Jurkat, Clone E6-1 (cell line): ENCODE results near the gene POLR1B.
"Not testable (repeated sequence)": the region's sequence is repeated elsewhere in the genome, so short reads cannot be mapped to it uniquely, and the experiment has no call there.

Experiments
- DNase-seq: peaks from one replicate; pipeline ENCODE4 v3.0.0-alpha.2; 2011; ENCODE audit warnings: low read depth, low spot score
- H3K4me3 ChIP-seq: 2 replicates; pipeline ENCODE4 v1.5.1; 2011; ENCODE audit warnings: mild to moderate bottlenecking, low read length, control low read depth, moderate library complexity

The POLR1B gene

GRCh38 chr2:112593736-112594135, 51.5 kb downstream of the POLR1B start:
- no peak for DNase-seq
- no peak overlapping the region for H3K4me3 ChIP-seq

GRCh38 chr2:112597537-112598322, 55.5 kb downstream of the POLR1B start:
- DNase-seq: no peak

GRCh38 chr2:112600634-112601033, 58.4 kb downstream of the POLR1B start:
- no peak overlapping the region for H3K4me3 ChIP-seq
- no peak for DNase-seq

More at GRCh38 chr2:112597537-112598322, 55.5 kb downstream of the POLR1B start:
- H3K4me3 ChIP-seq: no peak overlapping the region

GRCh38 chr2:112601754-112602153, 59.5 kb downstream of the POLR1B start:
- DNase-seq: no peak
- H3K4me3 ChIP-seq: no peak overlapping the region

- H3K4me3 ChIP-seq: no peak overlapping the region
- no peak for DNase-seq
Measured at GRCh38 chr2:112602917-112603316, 60.7 kb downstream of the POLR1B start.

- no peak overlapping the region for H3K4me3 ChIP-seq
- no peak for DNase-seq
Measured at GRCh38 chr2:112603731-112604130, 61.5 kb downstream of the POLR1B start.

GRCh38 chr2:112604952-112605351, 62.7 kb downstream of the POLR1B start:
- no peak overlapping the region for H3K4me3 ChIP-seq
- no peak for DNase-seq

GRCh38 chr2:112605926-112606325, 63.7 kb downstream of the POLR1B start:
- DNase-seq: no peak
- H3K4me3 ChIP-seq: no peak overlapping the region

GRCh38 chr2:112606547-112606946, 64.3 kb downstream of the POLR1B start:
- H3K4me3 ChIP-seq: no peak overlapping the region
- no peak for DNase-seq

- no peak for DNase-seq
Measured at GRCh38 chr2:112607680-112608438, 65.6 kb downstream of the POLR1B start.

GRCh38 chr2:112609320-112609719, 67.1 kb downstream of the POLR1B start:
- not testable (repeated sequence) for H3K4me3 ChIP-seq, DNase-seq

More at GRCh38 chr2:112607680-112608438, 65.6 kb downstream of the POLR1B start:
- H3K4me3 ChIP-seq: no peak overlapping the region

GRCh38 chr2:112612283-112612682, 70.0 kb downstream of the POLR1B start:
- not testable (repeated sequence) for DNase-seq, H3K4me3 ChIP-seq

GRCh38 chr2:112614201-112614840, 72.1 kb downstream of the POLR1B start:
- no peak for DNase-seq

GRCh38 chr2:112615051-112615450, 72.8 kb downstream of the POLR1B start:
- DNase-seq: no peak
- H3K4me3 ChIP-seq: no peak overlapping the region

More at GRCh38 chr2:112614201-112614840, 72.1 kb downstream of the POLR1B start:
- no peak overlapping the region for H3K4me3 ChIP-seq

- DNase-seq, H3K4me3 ChIP-seq: not testable (repeated sequence)
Measured at GRCh38 chr2:112615798-112616197, 73.5 kb downstream of the POLR1B start.

GRCh38 chr2:112618383-112618782, 76.1 kb downstream of the POLR1B start:
- DNase-seq: no peak
- no peak overlapping the region for H3K4me3 ChIP-seq

GRCh38 chr2:112621790-112622527, 79.7 kb downstream of the POLR1B start:
- H3K4me3 ChIP-seq: no peak overlapping the region

GRCh38 chr2:112622528-112622849, 80.2 kb downstream of the POLR1B start:
- H3K4me3 ChIP-seq: no peak overlapping the region

More at GRCh38 chr2:112621790-112622527, 79.7 kb downstream of the POLR1B start:
- no peak for DNase-seq

More at GRCh38 chr2:112622528-112622849, 80.2 kb downstream of the POLR1B start:
- DNase-seq: no peak
